ENCODE measurements around the gene NRXN3. TPM values are rescaled to one million over a fixed set of nuclear protein-coding genes. Genes with fewer than 3 reads are reported as not detected.

NRXN3 gene
- total and polyA plus RNA-seq, 8 donors, result 0.29 to 41.1 (median 9.1) TPM

DNA sequence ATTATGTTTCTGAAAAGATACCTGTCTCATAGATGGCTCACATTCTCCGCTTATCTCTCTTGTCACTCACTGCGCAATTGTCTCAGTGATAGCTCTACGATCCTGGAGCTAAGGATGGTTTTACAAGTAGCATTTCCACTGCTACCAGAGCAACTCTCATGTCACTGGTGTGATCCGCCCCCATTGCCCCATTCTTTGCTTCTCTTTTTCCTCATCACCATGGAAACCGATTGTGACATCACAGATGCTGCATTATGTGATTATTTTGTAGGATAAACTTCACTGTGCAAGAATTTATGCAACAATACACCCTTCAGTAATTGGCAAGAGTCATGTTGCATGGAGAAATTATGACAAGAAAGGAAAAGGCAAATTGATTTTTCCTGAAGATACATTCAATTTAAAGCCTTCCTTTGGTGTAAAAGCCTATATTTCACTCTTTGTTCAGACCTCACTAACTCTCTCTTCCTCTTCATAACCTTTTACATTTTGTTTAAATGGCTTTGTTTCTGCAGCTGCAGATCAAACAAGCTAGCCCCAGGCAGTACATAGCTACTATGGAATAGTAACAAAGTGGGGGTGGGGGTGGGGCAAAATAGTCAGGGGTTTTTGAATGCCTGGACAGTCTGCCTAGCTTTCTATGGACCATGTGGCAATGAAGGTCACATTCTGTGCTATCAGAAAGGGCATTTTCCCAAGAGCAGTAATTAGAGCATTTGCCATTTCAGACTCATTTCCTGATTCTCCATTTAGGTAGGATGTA lies 539.8 kb downstream of the NRXN3 start:
- peak in 1 of 2 donors; percentile 3 for DNase-seq
- no peak overlapping the region for H3K4me3 ChIP-seq
- intact Hi-C loops (cut with DNase I; ENCODE audit: low total_unique reads), result no loop called here
- no peaks in the 10 kb centered on the region for H3K9me3 ChIP-seq
- TF ChIP-seq, protein P1, sequence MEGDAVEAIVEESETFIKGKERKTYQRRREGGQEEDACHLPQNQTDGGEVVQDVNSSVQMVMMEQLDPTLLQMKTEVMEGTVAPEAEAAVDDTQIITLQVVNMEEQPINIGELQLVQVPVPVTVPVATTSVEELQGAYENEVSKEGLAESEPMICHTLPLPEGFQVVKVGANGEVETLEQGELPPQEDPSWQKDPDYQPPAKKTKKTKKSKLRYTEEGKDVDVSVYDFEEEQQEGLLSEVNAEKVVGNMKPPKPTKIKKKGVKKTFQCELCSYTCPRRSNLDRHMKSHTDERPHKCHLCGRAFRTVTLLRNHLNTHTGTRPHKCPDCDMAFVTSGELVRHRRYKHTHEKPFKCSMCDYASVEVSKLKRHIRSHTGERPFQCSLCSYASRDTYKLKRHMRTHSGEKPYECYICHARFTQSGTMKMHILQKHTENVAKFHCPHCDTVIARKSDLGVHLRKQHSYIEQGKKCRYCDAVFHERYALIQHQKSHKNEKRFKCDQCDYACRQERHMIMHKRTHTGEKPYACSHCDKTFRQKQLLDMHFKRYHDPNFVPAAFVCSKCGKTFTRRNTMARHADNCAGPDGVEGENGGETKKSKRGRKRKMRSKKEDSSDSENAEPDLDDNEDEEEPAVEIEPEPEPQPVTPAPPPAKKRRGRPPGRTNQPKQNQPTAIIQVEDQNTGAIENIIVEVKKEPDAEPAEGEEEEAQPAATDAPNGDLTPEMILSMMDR (IDR thresholded peaks at IDR 0.05), result no peak
- TF ChIP-seq POLR2AphosphoS5 (IDR thresholded peaks at IDR 0.05) (no peak), POLR2A (IDR thresholded peaks at IDR 0.05) (no peak), EP300 (IDR thresholded peaks at IDR 0.05) (no peak)
- no peaks in the 10 kb centered on the region for H3K36me3 ChIP-seq
- H3K27ac ChIP-seq, result no peak overlapping the region
- WGBS, 5 donors, result 71 to 82% (median 78%) methylated on average over 5 of the region's 5 CpGs
- no peaks in the 10 kb centered on the region for H3K4me1 ChIP-seq
- no peaks in the 10 kb centered on the region for H3K27me3 ChIP-seq

DNA sequence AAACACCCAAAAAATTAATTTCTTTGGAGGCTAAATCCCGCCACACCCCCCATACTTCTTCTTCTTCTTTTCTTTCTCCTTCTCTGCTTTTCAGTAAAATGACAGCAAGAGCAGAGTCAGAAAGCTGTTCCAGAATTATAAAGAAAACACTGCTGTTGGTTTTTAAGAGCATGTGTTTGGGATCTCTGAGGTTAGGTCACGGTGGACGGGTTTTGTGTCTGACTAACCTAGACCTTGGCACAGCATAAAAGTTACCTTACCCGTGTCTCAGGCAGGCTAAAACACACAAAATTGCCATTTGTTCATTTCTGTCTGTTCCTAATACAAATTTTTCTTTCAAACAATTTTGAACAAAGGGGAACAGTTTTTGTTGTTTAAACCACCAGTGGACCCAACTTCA lies 540.8 kb downstream of the NRXN3 start:
- Histone ChIP-seq H3K4me3 (no peak overlapping the region), H3K27ac (no peak overlapping the region), H3K4me1 (no peaks in the 10 kb centered on the region), H3K9me3 (no peaks in the 10 kb centered on the region), H3K36me3 (no peaks in the 10 kb centered on the region), H3K27me3 (no peaks in the 10 kb centered on the region)
- intact Hi-C loops (cut with DNase I; ENCODE audit: low total_unique reads), result no loop called here
- 59 to 69% (median 67%) methylated on average over 4 of the region's 4 CpGs for WGBS, 5 donors
- no peak for TF ChIP-seq EP300 (IDR thresholded peaks at IDR 0.05)
- TF ChIP-seq, protein P1 (IDR thresholded peaks at IDR 0.05), result no peak
- no peak for TF ChIP-seq POLR2AphosphoS5 (IDR thresholded peaks at IDR 0.05)
- no peak for TF ChIP-seq POLR2A (IDR thresholded peaks at IDR 0.05)
- no peak for DNase-seq

DNA sequence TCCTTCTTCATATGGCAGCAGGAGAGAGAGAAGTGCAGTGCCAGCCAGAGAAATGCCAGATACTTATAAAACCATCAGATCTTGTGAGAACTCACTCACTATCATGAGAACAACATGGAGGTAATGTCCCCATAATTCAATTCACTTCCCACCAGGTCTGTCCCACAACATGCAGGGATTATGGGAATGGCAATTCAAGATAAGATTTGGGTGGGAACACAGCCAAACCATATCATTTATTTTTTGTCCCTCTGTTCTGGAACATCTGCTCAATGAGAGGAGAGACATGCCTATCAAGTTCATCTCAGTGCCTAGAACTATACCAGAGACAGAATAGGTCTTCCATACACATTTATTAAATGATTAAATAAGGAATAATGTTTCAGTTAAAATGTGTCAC lies 543.5 kb downstream of the NRXN3 start:
- intact Hi-C loops (cut with DNase I; ENCODE audit: low total_unique reads), result no loop called here
- DNase-seq, result no peak
- Histone ChIP-seq H3K27ac (no peak overlapping the region), H3K36me3 (no peaks in the 10 kb centered on the region), H3K4me3 (no peak overlapping the region), H3K27me3 (no peaks in the 10 kb centered on the region), H3K9me3 (no peaks in the 10 kb centered on the region), H3K4me1 (no peaks in the 10 kb centered on the region)
- TF ChIP-seq POLR2A (IDR thresholded peaks at IDR 0.05) (no peak), EP300 (IDR thresholded peaks at IDR 0.05) (no peak), POLR2AphosphoS5 (IDR thresholded peaks at IDR 0.05) (no peak)
- TF ChIP-seq, protein P1 (IDR thresholded peaks at IDR 0.05), result no peak

DNA sequence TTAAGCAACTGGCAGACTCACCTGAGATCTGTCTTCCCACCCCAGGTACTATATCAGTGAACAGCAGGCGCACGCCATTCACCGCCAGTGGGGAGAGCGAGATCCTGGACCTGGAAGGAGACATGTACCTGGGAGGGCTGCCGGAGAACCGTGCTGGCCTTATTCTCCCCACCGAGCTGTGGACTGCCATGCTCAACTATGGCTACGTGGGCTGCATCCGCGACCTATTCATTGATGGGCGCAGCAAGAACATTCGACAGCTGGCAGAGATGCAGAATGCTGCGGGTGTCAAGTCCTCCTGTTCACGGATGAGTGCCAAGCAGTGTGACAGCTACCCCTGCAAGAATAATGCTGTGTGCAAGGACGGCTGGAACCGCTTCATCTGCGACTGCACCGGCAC lies 544.5 kb downstream of the NRXN3 start:
- no peaks in the 10 kb centered on the region for H3K36me3 ChIP-seq
- TF ChIP-seq, protein P1 (IDR thresholded peaks at IDR 0.05), result no peak
- TF ChIP-seq POLR2A (IDR thresholded peaks at IDR 0.05) (no peak), POLR2AphosphoS5 (IDR thresholded peaks at IDR 0.05) (no peak), EP300 (IDR thresholded peaks at IDR 0.05) (no peak)
- no peaks in the 10 kb centered on the region for H3K27me3 ChIP-seq
- H3K9me3 ChIP-seq, result no peaks in the 10 kb centered on the region
- intact Hi-C loops (cut with DNase I; ENCODE audit: low total_unique reads), result no loop called here
- H3K4me1 ChIP-seq, result no peaks in the 10 kb centered on the region
- DNase-seq, result no peak
- no peak overlapping the region for H3K4me3 ChIP-seq
- WGBS, 5 donors, result 92 to 96% (median 93%) methylated on average over 18 of the region's 18 CpGs
- H3K27ac ChIP-seq, result no peak overlapping the region

Data from stomach (tissue), 9 donors.